Stimulated activated CD4-positive, alpha-beta T cell treated with anti-CD3 and anti-CD28 coated beads, Interleukin-15, amount 100 ng/mL, for 48 hours (primary cell): ENCODE results near the gene UGT2B15.
"Not testable (repeated sequence)": the region's sequence is repeated elsewhere in the genome, so short reads cannot be mapped to it uniquely, and the experiment has no call there.

Experiments
- DNase-seq, 2 donors: peaks; one replicate each; pipeline ENCODE4 v3.0.0-alpha.2; 2020; ENCODE audit warnings: low read depth in 2 of 2

The UGT2B15 gene

DNA sequence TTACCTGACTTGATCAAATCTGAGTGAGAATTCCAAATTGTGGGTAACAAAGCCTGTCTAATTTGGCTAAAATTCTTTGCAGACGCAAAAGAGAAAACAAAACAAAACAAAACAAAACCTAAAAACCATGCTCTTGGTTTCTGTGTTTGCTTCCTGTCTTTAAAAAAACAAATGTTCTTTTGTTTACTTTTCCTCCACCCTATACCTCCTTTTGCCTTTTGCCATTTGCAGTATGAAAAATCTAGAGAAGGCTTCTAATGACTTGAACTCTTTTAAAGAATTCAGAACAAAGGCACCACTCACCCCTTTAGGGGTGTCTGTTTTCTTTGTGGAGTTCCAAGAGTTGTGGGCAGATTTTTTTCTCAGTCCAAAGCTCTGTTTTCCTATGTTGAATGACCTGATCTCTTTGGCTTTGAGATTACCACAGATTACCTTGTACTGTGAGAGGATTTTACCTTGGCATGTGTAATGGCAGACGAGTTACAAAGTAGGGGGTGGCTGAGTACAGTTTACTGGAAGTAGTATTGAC is 13.9 kb downstream of the UGT2B15 start:
- DNase-seq: not testable (repeated sequence)

DNA sequence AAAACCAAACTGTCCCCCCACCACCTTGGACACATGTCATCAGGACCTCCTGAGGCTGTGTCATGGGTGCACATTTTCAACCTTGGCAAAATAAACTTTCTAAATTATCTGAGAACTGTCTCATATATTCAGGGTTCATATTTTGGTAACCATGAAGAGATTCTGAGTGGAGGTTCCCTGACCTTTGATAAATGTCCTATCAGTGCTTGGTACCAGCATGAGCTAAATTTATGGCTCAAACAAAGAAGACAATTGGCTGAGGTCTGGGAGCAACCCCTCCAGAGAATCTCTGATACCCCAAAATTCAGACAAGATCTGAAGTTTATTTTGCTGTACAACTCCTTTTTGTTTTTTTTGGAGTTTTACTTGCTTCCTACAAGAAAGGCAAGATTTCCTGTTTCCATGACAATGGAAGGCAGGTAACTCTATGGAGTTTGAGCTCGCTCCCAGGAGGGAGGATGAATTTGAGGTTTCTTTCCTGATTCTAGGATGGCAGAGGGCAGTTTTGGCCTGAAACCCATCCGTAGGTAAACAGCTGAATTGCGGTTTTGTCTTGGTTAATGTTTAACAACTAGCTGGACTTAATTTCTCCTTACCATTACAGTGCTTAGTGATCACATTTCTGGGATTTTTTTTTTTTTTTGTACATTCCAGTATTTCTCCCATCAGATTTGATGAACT is 14.5 kb downstream of the UGT2B15 start:
- no peak for DNase-seq

DNA sequence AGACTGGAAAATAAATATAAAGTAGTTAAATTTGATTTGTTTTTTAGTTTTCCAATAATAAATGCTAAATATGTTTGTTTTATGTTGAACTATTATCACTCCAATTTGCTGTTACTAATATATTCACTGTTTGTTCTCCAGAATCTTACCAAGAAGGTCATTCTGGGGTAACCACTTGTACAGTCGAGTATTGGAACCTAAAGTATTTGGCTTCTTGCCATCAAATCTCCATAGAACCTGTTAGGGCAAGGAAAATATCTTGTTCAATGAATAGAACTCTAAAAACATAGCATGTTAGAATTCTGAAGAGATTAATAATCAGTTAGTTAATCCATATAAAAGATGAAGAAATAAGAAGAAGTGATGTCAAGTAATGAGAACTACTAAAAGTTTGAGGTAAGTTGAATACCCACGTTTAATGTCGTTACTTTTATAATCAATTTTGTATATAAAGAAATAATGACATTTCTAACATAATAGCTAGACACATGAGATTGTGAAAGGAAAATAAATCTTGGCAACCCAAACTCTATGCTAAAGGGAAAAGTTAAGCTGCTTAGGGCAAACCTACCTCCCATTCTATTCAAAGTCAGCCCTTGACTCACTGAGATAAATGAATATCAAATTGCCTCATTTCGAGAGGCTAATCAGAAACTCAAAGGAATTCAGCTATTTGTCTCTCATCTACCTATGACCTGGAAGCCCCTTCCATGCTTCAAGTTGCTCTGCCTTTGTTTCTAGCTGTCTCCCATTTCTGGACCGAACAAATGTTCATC is 15.3 kb downstream of the UGT2B15 start:
- DNase-seq: no peak

DNA sequence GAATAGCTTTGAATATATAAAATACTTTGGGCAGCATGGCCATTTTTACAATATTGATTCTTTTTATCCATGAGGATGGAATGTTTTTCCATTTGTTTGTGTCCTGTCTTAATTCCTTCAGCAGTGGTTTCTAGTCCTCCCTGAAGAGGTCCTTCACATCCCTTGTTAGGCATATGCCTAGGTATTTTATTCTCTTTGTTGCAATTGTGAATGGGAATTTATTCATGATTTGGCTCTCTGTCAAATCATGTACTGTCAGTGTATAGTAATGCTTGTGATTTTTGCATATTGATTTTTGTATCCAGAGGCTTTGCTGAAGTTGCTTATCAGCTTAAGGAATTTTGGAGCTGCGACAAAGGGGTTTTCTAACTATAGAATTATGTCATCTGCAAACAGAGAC is 18.5 kb downstream of the UGT2B15 start:
- DNase-seq: no peak

DNA sequence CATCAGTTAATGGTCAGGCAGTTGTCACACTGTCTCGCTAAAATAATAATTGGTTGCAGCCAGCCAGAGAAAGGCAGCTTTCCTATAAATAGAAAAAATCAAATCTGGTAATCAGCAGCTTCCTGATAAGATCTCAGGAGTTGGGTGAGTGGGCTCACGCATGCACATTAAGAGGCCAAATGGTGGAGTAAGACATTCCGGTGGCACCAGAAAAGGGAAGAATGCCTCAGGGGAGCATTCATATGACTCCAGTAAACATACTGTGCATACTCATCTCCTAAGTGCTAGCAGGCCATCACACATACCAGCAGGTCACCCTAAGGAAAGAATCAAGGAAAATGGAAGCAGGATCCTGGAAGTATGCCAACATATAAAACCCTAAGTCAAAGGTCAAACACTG is 40.1 kb downstream of the UGT2B15 start:
- DNase-seq: no peak

DNA sequence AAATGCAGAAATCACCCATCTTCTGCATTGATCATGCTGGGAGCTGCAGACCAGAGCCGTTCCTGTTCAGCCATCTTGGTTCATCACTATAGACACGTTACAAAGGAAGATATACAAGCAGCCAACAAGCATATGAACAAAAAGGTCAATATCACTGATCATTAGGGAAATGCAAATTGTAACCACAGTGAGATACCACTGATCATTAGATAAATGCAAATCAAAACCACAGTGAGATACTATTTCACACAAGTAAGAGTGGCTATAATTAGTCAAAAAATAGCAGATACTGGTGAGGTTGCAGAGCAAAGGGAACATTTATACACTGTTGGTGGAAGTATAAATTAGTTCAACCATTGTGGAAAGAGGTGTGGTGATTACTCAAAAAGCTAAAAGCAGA is 47.7 kb downstream of the UGT2B15 start:
- not testable (repeated sequence) for DNase-seq

GRCh38 chr4:68617003-68617698 is 53.3 kb downstream of the UGT2B15 start:
- DNase-seq: no peak

DNA sequence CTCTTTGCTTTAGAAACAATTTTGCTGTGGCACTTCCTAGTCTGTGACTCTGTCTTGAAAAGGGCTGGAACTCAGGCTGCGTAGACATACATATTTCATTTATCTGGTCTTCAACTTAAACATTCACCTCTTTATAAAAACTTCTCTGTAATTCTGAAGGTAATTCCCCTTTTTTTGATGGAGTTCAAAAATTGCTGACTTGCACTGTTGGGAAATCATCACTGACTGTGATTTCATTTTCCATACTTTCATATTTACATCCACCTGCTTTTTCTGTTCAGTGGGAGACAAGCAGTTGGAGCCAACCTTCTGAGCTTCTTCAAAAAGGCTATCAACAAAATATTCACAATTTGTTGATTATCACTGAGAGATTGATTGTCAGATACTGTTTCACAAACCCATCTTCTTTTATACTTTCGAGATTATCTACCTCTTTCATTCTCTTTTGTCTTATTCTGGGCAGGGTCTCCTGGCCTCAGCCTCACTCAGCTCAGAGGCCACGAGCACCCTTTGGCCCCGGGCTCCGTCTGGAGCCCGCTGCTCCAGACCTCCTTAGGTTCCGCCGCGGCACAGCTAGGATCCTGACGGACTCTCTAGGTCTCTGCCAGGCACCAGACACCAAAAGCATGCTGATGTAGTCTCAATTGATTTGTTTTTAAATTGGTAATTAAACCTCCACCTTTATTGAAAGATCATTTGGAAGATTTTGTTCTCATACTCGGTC is 54.6 kb downstream of the UGT2B15 start:
- DNase-seq: no peak

DNA sequence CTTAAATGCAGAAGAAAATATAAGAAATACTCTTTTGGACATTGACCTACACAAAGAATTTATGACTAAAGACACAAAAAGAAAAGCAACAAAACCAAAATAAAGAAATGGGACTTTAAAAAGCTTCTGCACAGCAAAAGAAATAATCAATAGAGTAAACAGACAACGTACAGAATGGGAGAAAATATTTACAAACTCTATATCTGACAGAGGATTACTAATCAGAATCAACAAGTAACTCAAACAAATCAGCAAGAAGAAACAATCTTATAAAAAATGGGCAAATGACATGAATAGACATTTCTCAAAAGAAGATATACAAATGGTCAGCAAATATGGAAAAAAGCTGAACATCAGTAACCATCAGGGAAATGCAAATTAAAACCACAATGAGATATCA is 56.7 kb downstream of the UGT2B15 start:
- DNase-seq: no peak

- no peak for DNase-seq
These were observed 64.2 kb downstream of the UGT2B15 start for GRCh38 chr4:68606240-68606639.

- no peak for DNase-seq
These were observed 71.3 kb downstream of the UGT2B15 start for GRCh38 chr4:68599150-68599549.

DNA sequence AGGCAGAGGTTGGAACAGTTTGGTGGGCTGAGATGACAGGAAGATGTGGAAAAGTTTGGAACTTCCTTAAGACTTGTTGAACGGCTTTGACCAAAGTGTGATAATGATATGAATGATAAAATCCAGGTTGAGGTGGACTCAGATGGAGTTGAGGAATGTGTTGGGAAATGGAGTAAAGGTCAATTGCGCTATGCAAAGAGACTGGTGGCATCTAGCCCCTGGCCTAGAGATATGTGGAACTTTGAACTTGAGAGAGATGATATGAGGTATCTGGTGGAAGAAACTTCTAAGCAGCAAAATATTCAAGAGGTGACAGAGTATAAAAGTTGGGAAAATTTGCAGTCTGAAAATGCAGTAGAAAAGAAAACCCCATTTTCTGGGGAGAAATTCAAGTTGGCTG is 73.0 kb downstream of the UGT2B15 start:
- no peak for DNase-seq
